HCT116 (cell line): ENCODE data around the gene NOS3. TPM values are rescaled to one million over a fixed set of nuclear protein-coding genes. Genes with fewer than 3 reads are reported as not detected.
A peak's percentile ranks its signal among the peaks of the same experiment; 100 is the strongest.

Source experiments
- ATAC-seq: fragments of 200-7000 bp; cut with Tn5 transposase; 2 replicates; pipeline ENCODE4 v1.9.1; 2020; ENCODE audit warnings: mild to moderate bottlenecking, moderate library complexity
- BruUV-seq: library from RNA; stranded (reverse); fragments of 400-500 nt; replicated peaks from 2 replicates; lab custom pipeline; 2021; lab: Mats Ljungman, UMichigan
- CTCF ChIA-PET: fragments of 300-600 bp; sonication (Branson Sonifier 250); formaldehyde crosslinking; loops from one replicate; lab custom pipeline; 2021; ENCODE audit warnings: antibody characterized with exemption; lab: Charles Lee
- POLR2A ChIA-PET: fragments of 300-600, 350-600 bp; sonication (Branson Sonifier 250); formaldehyde crosslinking; loops from one replicate; lab custom pipeline; 2021; ENCODE audit warnings: antibody characterized with exemption; lab: Charles Lee
- RAD21 ChIA-PET, 2 experiments: fragments of 300-600 bp; sonication (Branson Sonifier 250); formaldehyde crosslinking; loops; one replicate each; lab custom pipeline; 2023; ENCODE audit warnings: low total read pairs in 2 of 2; ENCODE audit not compliant: uncharacterized antibody in 2 of 2, unreplicated experiment in 2 of 2, low non-redundant PET in 1 of 2; lab: Charles Lee
- DNase-seq: peaks from one replicate; pipeline ENCODE4 v3.0.0-alpha.2; 2010; ENCODE audit warnings: low read depth, low spot score
- H2AFZ ChIP-seq: fragments of 200-600 bp; shearing (Covaris generic), sonication (generic); 2 replicates; pipeline ENCODE4 v1.6.1; 2017; ENCODE audit warnings: low read depth, mixed run types, mixed read lengths, antibody characterized with exemption, low read length; ENCODE audit not compliant: poor library complexity, severe bottlenecking
- H3K27ac ChIP-seq: 2 replicates; pipeline ENCODE4 v1.5.1; 2012; ENCODE audit warnings: low read depth, low read length
- H3K27me3 ChIP-seq: fragments of 200-600 bp; sonication (generic); 2 replicates; pipeline ENCODE4 v1.6.1; 2016; ENCODE audit warnings: mixed run types, low read length, mixed read lengths; ENCODE audit not compliant: insufficient read depth
- H3K36me3 ChIP-seq, 2 experiments: fragments of 200-500 bp in 1 of 2; fragments of 200-600 bp in 1 of 2; sonication (Bioruptor generic) in 1 of 2; sonication (generic) in 1 of 2; 2 replicates each; pipeline versions ENCODE4 v1.5.1 to v1.6.1; 2014 to 2016; ENCODE audit warnings: low read length in 2 of 2, inconsistent platforms in 1 of 2, mixed read lengths in 1 of 2, mixed run types in 1 of 2; ENCODE audit not compliant: insufficient read depth in 2 of 2, control insufficient read depth in 1 of 2
- H3K4me1 ChIP-seq, 2 experiments: fragments of 200-600 bp in 1 of 2; sonication (generic) in 1 of 2; 2 replicates each; pipeline versions ENCODE4 v1.5.1 to v1.6.1; 2012 to 2017; ENCODE audit warnings: low read length in 2 of 2, inconsistent platforms in 1 of 2, mild to moderate bottlenecking in 1 of 2, mixed read lengths in 1 of 2, mixed run types in 1 of 2, moderate library complexity in 1 of 2; ENCODE audit not compliant: insufficient read depth in 2 of 2, control insufficient read depth in 1 of 2
- H3K4me2 ChIP-seq: fragments of 200-600 bp; sonication (generic); 2 replicates; pipeline ENCODE4 v1.6.1; 2017; ENCODE audit warnings: mixed run types, low read length, mixed read lengths
- H3K4me3 ChIP-seq, 2 experiments: fragments of 200-600 bp in 1 of 2; sonication (generic) in 1 of 2; replicated peaks in 1 of 2; 2 replicates each; pipeline ENCODE4 v1.5.1; 2011 to 2016; ENCODE audit warnings: low read length in 2 of 2, control low read depth in 1 of 2, low read depth in 1 of 2, mild to moderate bottlenecking in 1 of 2, mixed read lengths in 1 of 2, mixed run types in 1 of 2
- H3K79me2 ChIP-seq: fragments of 200-600 bp; sonication (generic); 2 replicates; pipeline ENCODE4 v1.6.1; 2017; ENCODE audit warnings: mild to moderate bottlenecking, mixed run types, low read length, moderate library complexity, mixed read lengths; ENCODE audit not compliant: insufficient read depth
- H3K9ac ChIP-seq: fragments of 200-600 bp; sonication (generic); 2 replicates; pipeline ENCODE4 v1.6.1; 2016; ENCODE audit warnings: low read length, mixed read lengths
- H3K9me2 ChIP-seq: fragments of 200-600 bp; sonication (generic), shearing (Covaris generic); 2 replicates; pipeline ENCODE4 v1.6.1; 2017; ENCODE audit warnings: mixed run types, mild to moderate bottlenecking, moderate library complexity; ENCODE audit not compliant: insufficient read depth
- H3K9me3 ChIP-seq, 2 experiments: fragments of 200-500 bp in 1 of 2; fragments of 200-600 bp in 1 of 2; sonication (Bioruptor generic) in 1 of 2; sonication (generic) in 1 of 2; 2 replicates each; pipeline ENCODE4 v1.6.1; 2014 to 2017; ENCODE audit warnings: low read length in 2 of 2, mixed read lengths in 2 of 2, inconsistent platforms in 1 of 2, low read depth in 1 of 2, mild to moderate bottlenecking in 1 of 2, mixed run types in 1 of 2, moderate library complexity in 1 of 2; ENCODE audit not compliant: control insufficient read depth in 1 of 2, insufficient read depth in 1 of 2
- H4K20me1 ChIP-seq: fragments of 200-600 bp; sonication (generic), shearing (Covaris generic); 2 replicates; pipeline ENCODE4 v1.6.1; 2017; ENCODE audit warnings: mixed run types, mild to moderate bottlenecking, moderate library complexity; ENCODE audit not compliant: insufficient read depth
- ATF3 ChIP-seq: IDR thresholded peaks from 2 replicates; pipeline ENCODE4 v1.6.1; 2012
- CBX3 ChIP-seq: IDR thresholded peaks from 2 replicates; pipeline ENCODE4 v1.6.1; 2012; ENCODE audit warnings: low read depth
- CEBPB ChIP-seq: IDR thresholded peaks from 2 replicates; pipeline ENCODE4 v1.6.1; 2012; ENCODE audit warnings: low read depth
- CTCF ChIP-seq, 3 experiments: fragments of 200-600 bp in 1 of 3; sonication (generic) in 1 of 3; IDR thresholded peaks in 2 of 3; conservative IDR thresholded peaks in 1 of 3; 2 replicates each; pipeline ENCODE4 v1.5.1; 2012 to 2017; ENCODE audit warnings: low read depth in 2 of 3, low read length in 2 of 3, antibody characterized with exemption in 1 of 3, borderline replicate concordance in 1 of 3, control low read depth in 1 of 3, mild to moderate bottlenecking in 1 of 3, mixed read lengths in 1 of 3, mixed run types in 1 of 3, moderate library complexity in 1 of 3; ENCODE audit not compliant: insufficient read depth in 1 of 3
- ELF1 ChIP-seq: IDR thresholded peaks from 2 replicates; pipeline ENCODE4 v1.6.1; 2012; ENCODE audit warnings: low read depth, borderline replicate concordance
- EZH2phosphoT487 ChIP-seq: fragments of 200-600 bp; IDR thresholded peaks from 2 replicates; pipeline ENCODE4 v1.6.1; 2018; ENCODE audit warnings: antibody characterized with exemption, borderline replicate concordance
- FOSL1 ChIP-seq: IDR thresholded peaks from 2 replicates; pipeline ENCODE4 v1.6.1; 2012; ENCODE audit warnings: low read depth
- MAX ChIP-seq: IDR thresholded peaks from 2 replicates; pipeline ENCODE4 v1.6.1; 2012
- POLR2AphosphoS5 ChIP-seq: IDR thresholded peaks from 2 replicates; pipeline ENCODE4 v1.6.1; 2011; ENCODE audit warnings: mild to moderate bottlenecking, low read depth, low read length, moderate library complexity
- RAD21 ChIP-seq: IDR thresholded peaks from 2 replicates; pipeline ENCODE4 v1.6.1; 2012; ENCODE audit warnings: low read depth, mild to moderate bottlenecking
- REST ChIP-seq: IDR thresholded peaks from 2 replicates; pipeline ENCODE4 v1.6.1; 2012; ENCODE audit warnings: low read depth
- SP1 ChIP-seq: IDR thresholded peaks from 2 replicates; pipeline ENCODE4 v1.6.1; 2012; ENCODE audit warnings: low read depth
- ZFX ChIP-seq: fragments of 450-650 bp; IDR thresholded peaks from 2 replicates; pipeline ENCODE4 v1.6.1; 2017
- intact Hi-C: fragments of 100-400 bp; cut with micrococcal nuclease; formaldehyde crosslinking; loops from 2 replicates; pipeline ENCODE4 v1.10.0; 2022
- total RNA-seq: library from RNA; stranded (reverse); gene quantifications from one replicate; pipeline ENCODE4 v1.2.1, GENCODE V29; 2021; ENCODE audit not compliant: unreplicated experiment

Gene NOS3
- total RNA-seq, 1 experiment from 2014 or later = 35.8 TPM

- no peak for TF ChIP-seq REST
- TF ChIP-seq MAX = no peak
- TF ChIP-seq POLR2AphosphoS5 = peak; percentile 55
- TF ChIP-seq CBX3 = no peak
- no peak for TF ChIP-seq ELF1
- peak; percentile 89 for TF ChIP-seq FOSL1
- no peak for TF ChIP-seq CEBPB
Measured at GRCh38 chr7:151038951-151039849, 48.4 kb downstream of the NOS3 start (continued).

- H3K9me3 ChIP-seq = no peaks in the 10 kb centered on the region
- no peaks in the 10 kb centered on the region for H3K79me2 ChIP-seq
- ChIA-PET POLR2A (interaction anchor here (2.3 kb wide), 1 partner anchor 12 kb away, joined by 11 read pairs; the partner anchor contains the start of gene ABCB8), RAD21 (no interaction called here), CTCF (no interaction called here)
- DNase-seq = no peak
- TF ChIP-seq CTCF (IDR thresholded peaks at IDR 0.05 in 2 of 3, conservative IDR thresholded peaks at IDR 0.05 in 1 of 3; ENCODE audit: borderline replicate concordance in 1 of 3, insufficient read depth in 1 of 3, low read depth in 2 of 3, low read length in 2 of 3) (no peak), RAD21 (no peak), ELF1 (no peak), CEBPB (no peak), EZH2phosphoT487 (no peak), MAX (no peak), SP1 (no peak), ATF3 (no peak), ZFX (no peak)
- H3K36me3 ChIP-seq = peaks cover under 1 to 10% of the 10 kb centered on the region in 2 experiments; a peak in 2 of 4 replicates
- no peak overlapping the region; the same call in 1 of the 2 replicates for H3K27ac ChIP-seq
- H3K4me3 ChIP-seq = no peak overlapping the region
- H2AFZ ChIP-seq = no peak overlapping the region
- ATAC-seq = no peak; the same call in none of the 2 replicates
- no peak overlapping the region for H3K9ac ChIP-seq
- no TSS peak for BruUV-seq
- no peaks in the 10 kb centered on the region for H3K27me3 ChIP-seq
- H3K9me2 ChIP-seq = no peaks in the 10 kb centered on the region
- peak overlapping the region; percentile 56 for H3K4me2 ChIP-seq
- H3K4me1 ChIP-seq = peaks cover 16 to 19% of the 10 kb centered on the region in 2 experiments
- H4K20me1 ChIP-seq = no peaks in the 10 kb centered on the region
- intact Hi-C loops = no loop called here
Measured at GRCh38 chr7:151039850-151040548, 49.2 kb downstream of the NOS3 start.
